MCF 10A (cell line): Measurements from ENCODE around the gene PLCG2. TPM values are rescaled to one million over a fixed set of nuclear protein-coding genes. Genes with fewer than 3 reads are reported as not detected.

ENCODE experiments used
- BruUV-seq: library from RNA; stranded (reverse); fragments of 400-500 nt; replicated peaks from 2 replicates; lab custom pipeline; 2021; lab: Mats Ljungman, UMichigan
- CTCF ChIA-PET: fragments of 300-600 bp; sonication (Branson Sonifier 250); formaldehyde crosslinking; extraction: SDS; loops from one replicate; lab custom pipeline; 2021; ENCODE audit warnings: antibody characterized with exemption, inconsistent platforms; lab: Yijun Ruan, JAX
- POLR2A ChIA-PET: fragments of 300-600, 350-650 bp; sonication (Branson Sonifier 250); formaldehyde crosslinking; extraction: SDS; loops from one replicate; lab custom pipeline; 2020; ENCODE audit warnings: antibody characterized with exemption, inconsistent platforms; lab: Yijun Ruan, JAX
- DNase-seq: peaks from one replicate; pipeline ENCODE4 v3.0.0-alpha.2; 2018; ENCODE audit not compliant: unreplicated experiment
- H3K27ac Mint-ChIP-seq: one replicate; pipeline ENCODE4 v1.8.0; 2022; ENCODE audit warnings: mild to moderate bottlenecking, low read depth, mixed read lengths; ENCODE audit not compliant: unreplicated experiment
- H3K27me3 Mint-ChIP-seq: one replicate; pipeline ENCODE4 v1.8.0; 2022; ENCODE audit warnings: mixed read lengths; ENCODE audit not compliant: insufficient read depth, unreplicated experiment
- H3K36me3 Mint-ChIP-seq: one replicate; pipeline ENCODE4 v1.8.0; 2022; ENCODE audit warnings: mild to moderate bottlenecking, moderate library complexity, mixed read lengths; ENCODE audit not compliant: insufficient read depth, unreplicated experiment
- H3K4me1 Mint-ChIP-seq: one replicate; pipeline ENCODE4 v1.8.0; 2022; ENCODE audit warnings: mixed read lengths; ENCODE audit not compliant: insufficient read depth, unreplicated experiment
- H3K4me3 Mint-ChIP-seq: one replicate; pipeline ENCODE4 v1.8.0; 2022; ENCODE audit warnings: mild to moderate bottlenecking, moderate library complexity, mixed read lengths; ENCODE audit not compliant: unreplicated experiment
- H3K9me3 Mint-ChIP-seq: one replicate; pipeline ENCODE4 v1.8.0; 2022; ENCODE audit warnings: mixed read lengths; ENCODE audit not compliant: unreplicated experiment
- intact Hi-C: fragments of 100-400 bp; cut with micrococcal nuclease; formaldehyde crosslinking; loops from 2 replicates; pipeline ENCODE4 v1.14.1; 2022
- total RNA-seq: library from RNA; stranded (reverse); gene quantifications from 2 replicates; pipeline ENCODE4 v1.2.3, GENCODE V29; 2022
- TF ChIP-seq, protein P1 (sequence below): fragments of 200-600 bp; IDR thresholded peaks from one replicate; pipeline ENCODE4 v1.8.0; 2022; ENCODE audit warnings: antibody characterized with exemption, mild to moderate bottlenecking; ENCODE audit not compliant: unreplicated experiment

Gene PLCG2
- total RNA-seq, 1 experiment from 2014 or later, result 5.2 TPM

DNA sequence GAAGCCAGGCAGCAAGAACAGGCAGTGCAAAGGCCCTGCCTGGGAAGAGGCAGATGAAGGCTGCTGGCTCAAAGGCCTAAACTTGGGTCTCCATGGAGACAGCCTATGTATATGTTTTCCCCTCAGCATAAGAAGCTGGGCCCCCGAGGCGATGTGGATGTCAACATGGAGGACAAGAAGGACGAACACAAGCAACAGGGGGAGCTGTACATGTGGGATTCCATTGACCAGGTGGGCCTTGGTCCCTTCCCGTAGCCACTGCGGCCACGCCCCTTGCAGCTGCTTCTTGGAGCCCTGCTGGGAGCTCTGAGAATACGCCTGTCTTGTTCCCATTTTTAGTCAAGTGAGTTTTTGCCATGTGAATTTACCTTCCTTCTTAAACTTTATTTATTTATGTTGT, 126.2 kb downstream of the PLCG2 start:
- H3K9me3 Mint-ChIP-seq, result no peaks in the 10 kb centered on the region
- H3K36me3 Mint-ChIP-seq, result no peaks in the 10 kb centered on the region
- H3K27me3 Mint-ChIP-seq, result no peaks in the 10 kb centered on the region
- ChIA-PET CTCF (interaction anchor here (0.9 to 2.8 kb wide), 6 partner anchors 14 to 325 kb away, joined by 3 to 10 read pairs (median 4); no protein-coding TSS in a partner anchor), POLR2A (no interaction called here)
- TF ChIP-seq, protein P1, sequence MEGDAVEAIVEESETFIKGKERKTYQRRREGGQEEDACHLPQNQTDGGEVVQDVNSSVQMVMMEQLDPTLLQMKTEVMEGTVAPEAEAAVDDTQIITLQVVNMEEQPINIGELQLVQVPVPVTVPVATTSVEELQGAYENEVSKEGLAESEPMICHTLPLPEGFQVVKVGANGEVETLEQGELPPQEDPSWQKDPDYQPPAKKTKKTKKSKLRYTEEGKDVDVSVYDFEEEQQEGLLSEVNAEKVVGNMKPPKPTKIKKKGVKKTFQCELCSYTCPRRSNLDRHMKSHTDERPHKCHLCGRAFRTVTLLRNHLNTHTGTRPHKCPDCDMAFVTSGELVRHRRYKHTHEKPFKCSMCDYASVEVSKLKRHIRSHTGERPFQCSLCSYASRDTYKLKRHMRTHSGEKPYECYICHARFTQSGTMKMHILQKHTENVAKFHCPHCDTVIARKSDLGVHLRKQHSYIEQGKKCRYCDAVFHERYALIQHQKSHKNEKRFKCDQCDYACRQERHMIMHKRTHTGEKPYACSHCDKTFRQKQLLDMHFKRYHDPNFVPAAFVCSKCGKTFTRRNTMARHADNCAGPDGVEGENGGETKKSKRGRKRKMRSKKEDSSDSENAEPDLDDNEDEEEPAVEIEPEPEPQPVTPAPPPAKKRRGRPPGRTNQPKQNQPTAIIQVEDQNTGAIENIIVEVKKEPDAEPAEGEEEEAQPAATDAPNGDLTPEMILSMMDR, result no peak
- intact Hi-C loops, result no loop called here
- peaks cover 11% of the 10 kb centered on the region for H3K4me1 Mint-ChIP-seq
- no TSS peak for BruUV-seq
- DNase-seq, result no peak
- H3K27ac Mint-ChIP-seq, result no peak overlapping the region
- no peak overlapping the region for H3K4me3 Mint-ChIP-seq

DNA sequence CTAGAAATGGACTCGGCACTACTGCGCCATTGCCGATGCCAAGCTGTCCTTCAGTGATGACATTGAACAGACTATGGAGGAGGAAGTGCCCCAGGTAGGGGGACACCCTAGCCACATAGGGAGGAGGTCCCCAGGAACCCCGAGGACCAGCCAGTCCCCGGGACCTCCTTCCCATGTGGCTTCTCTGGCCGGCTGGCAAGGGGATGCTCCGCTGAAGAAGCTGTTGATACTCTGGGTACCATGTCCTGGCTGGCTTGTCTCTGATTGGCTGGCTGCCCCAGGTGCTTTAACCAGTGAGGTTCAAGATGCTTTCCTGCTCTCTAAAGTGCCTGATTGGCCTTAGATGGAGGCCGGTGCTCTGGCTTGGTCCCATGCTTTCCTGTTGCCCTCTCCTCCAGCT, 128.6 kb downstream of the PLCG2 start:
- no peaks in the 10 kb centered on the region for H3K9me3 Mint-ChIP-seq
- TF ChIP-seq, protein P1, result no peak
- BruUV-seq, result no TSS peak
- ChIA-PET CTCF (interaction anchor here (0.6 to 1.1 kb wide), 5 partner anchors 10 to 152 kb away, joined by 3 to 4 read pairs (median 4); no protein-coding TSS in a partner anchor), POLR2A (interaction anchor here (0.6 kb wide), 1 partner anchor 323 kb away, joined by 4 read pairs; no protein-coding TSS in a partner anchor)
- no peak overlapping the region for H3K4me3 Mint-ChIP-seq
- H3K27me3 Mint-ChIP-seq, result no peaks in the 10 kb centered on the region
- H3K36me3 Mint-ChIP-seq, result no peaks in the 10 kb centered on the region
- no peak for DNase-seq
- intact Hi-C loops, result no loop called here
- peaks cover 11% of the 10 kb centered on the region for H3K4me1 Mint-ChIP-seq
- H3K27ac Mint-ChIP-seq, result no peak overlapping the region

DNA sequence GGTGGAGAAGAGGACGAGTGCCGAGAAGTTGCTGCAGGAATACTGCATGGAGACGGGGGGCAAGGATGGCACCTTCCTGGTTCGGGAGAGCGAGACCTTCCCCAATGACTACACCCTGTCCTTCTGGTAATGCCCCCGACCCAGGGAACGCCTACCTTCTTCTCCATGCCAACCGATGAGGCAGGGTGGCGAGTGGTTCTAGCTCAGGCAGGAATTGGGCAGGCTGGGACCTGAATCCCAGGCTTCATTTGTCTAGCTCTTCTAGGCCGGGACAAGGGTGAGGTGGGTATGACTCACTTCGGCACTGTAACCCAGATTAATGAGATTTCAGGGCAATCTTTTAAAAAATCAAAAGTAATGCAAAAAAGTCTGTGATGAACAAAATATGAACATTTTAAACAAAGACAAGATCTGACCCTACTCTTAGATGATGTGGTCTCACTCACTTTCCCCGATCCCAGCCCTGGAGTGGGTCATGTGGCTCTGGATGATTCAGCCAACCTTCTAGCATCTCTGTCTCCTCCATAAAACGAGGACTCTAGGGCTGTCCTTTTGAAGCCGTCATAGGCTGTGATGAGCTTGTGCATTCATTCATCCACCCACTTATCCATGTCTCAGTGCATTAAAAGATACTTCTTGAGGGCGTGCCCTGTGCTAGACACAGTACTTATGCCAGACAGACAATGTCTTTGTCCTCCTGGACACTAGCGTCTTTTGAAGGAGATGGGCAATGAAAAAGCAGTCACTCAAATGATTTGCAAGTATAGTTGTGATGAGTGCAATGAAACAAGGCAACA, 129.6 kb downstream of the PLCG2 start:
- TF ChIP-seq, protein P1, result no peak
- Mint-ChIP-seq H3K4me1 (peaks cover 11% of the 10 kb centered on the region), H3K9me3 (no peaks in the 10 kb centered on the region), H3K4me3 (peak overlapping the region; percentile 10), H3K27me3 (no peaks in the 10 kb centered on the region), H3K27ac (peak overlapping the region; percentile 52), H3K36me3 (no peaks in the 10 kb centered on the region)
- intact Hi-C loops, result no loop called here
- no TSS peak for BruUV-seq
- POLR2A ChIA-PET, result interaction anchor here (0.5 to 0.9 kb wide), 5 partner anchors 17 to 237 kb away, joined by 3 to 4 read pairs (median 3); no protein-coding TSS in a partner anchor
- DNase-seq, result peak; percentile 85
- CTCF ChIA-PET, result interaction anchor here (0.7 to 1.1 kb wide), 5 partner anchors 19 to 126 kb away, joined by 3 to 4 read pairs (median 3); no protein-coding TSS in a partner anchor

DNA sequence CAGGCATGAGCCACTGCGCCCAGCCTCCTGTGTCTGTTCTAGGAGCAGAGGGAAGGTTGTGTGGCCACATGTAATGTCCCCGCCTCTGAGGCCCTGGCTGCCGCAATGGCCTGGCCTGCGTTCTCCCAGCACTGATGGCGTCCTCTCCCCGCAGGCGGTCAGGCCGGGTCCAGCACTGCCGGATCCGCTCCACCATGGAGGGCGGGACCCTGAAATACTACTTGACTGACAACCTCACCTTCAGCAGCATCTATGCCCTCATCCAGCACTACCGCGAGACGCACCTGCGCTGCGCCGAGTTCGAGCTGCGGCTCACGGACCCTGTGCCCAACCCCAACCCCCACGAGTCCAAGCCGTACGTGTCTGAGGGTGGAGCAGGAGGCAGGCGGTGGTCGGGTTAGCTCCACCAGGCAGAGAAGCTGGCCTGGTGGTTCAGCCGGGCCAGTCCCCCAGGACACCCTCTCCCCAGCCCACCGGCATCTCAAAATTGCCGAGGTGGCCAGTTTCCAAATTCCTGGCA, 131.3 kb downstream of the PLCG2 start:
- H3K9me3 Mint-ChIP-seq, result no peaks in the 10 kb centered on the region
- H3K27ac Mint-ChIP-seq, result peak overlapping the region; percentile 60
- DNase-seq, result no peak
- H3K36me3 Mint-ChIP-seq, result no peaks in the 10 kb centered on the region
- no TSS peak for BruUV-seq
- H3K27me3 Mint-ChIP-seq, result no peaks in the 10 kb centered on the region
- TF ChIP-seq, protein P1, result no peak
- intact Hi-C loops, result no loop called here
- ChIA-PET POLR2A (no interaction called here), CTCF (interaction anchor here (0.7 to 1.0 kb wide), 2 partner anchors 25 to 353 kb away, joined by 3 read pairs; no protein-coding TSS in a partner anchor)
- H3K4me3 Mint-ChIP-seq, result no peak overlapping the region
- H3K4me1 Mint-ChIP-seq, result peaks cover 11% of the 10 kb centered on the region
